Mesenchymal stem cell (in vitro differentiated cells and primary cell): Measurements from ENCODE around the gene SNTG2.

ENCODE experiments used
- DNase-seq: peaks from one replicate; pipeline ENCODE4 v3.0.0-alpha.2; 2013
- H2AFZ ChIP-seq: one replicate; pipeline ENCODE4 v1.6.1; 2013; ENCODE audit warnings: low read depth, mild to moderate bottlenecking, control low read depth, inconsistent platforms, low read length, moderate library complexity
- H2AK5ac ChIP-seq: 2 replicates; pipeline ENCODE4 v1.6.1; 2013; ENCODE audit warnings: low read length, moderate library complexity, mild to moderate bottlenecking, inconsistent platforms; ENCODE audit not compliant: severe bottlenecking
- H2BK120ac ChIP-seq: one replicate; pipeline ENCODE4 v1.6.1; 2013; ENCODE audit warnings: low read depth, mild to moderate bottlenecking, inconsistent platforms, low read length, moderate library complexity
- H2BK12ac ChIP-seq, 2 experiments: one replicate each; pipeline ENCODE4 v1.6.1; 2013; ENCODE audit warnings: inconsistent platforms in 2 of 2, low read length in 2 of 2, mild to moderate bottlenecking in 2 of 2, moderate library complexity in 2 of 2, control low read depth in 1 of 2
- H2BK15ac ChIP-seq: one replicate; pipeline ENCODE4 v1.6.1; 2013; ENCODE audit warnings: mild to moderate bottlenecking, low read depth, inconsistent platforms; ENCODE audit not compliant: poor library complexity, severe bottlenecking
- H2BK5ac ChIP-seq: 2 replicates; pipeline ENCODE4 v1.6.1; 2013; ENCODE audit warnings: low read depth, mild to moderate bottlenecking, low read length, control low read depth, inconsistent platforms; ENCODE audit not compliant: poor library complexity, severe bottlenecking
- H3K14ac ChIP-seq, 2 experiments: one replicate each; pipeline ENCODE4 v1.6.1; 2013; ENCODE audit warnings: inconsistent platforms in 2 of 2, low read length in 2 of 2, control low read depth in 1 of 2, mild to moderate bottlenecking in 1 of 2, moderate library complexity in 1 of 2
- H3K18ac ChIP-seq, 2 experiments: one replicate each; pipeline ENCODE4 v1.6.1; 2013; ENCODE audit warnings: inconsistent platforms in 2 of 2, low read length in 2 of 2, control low read depth in 1 of 2, low read depth in 1 of 2, mild to moderate bottlenecking in 1 of 2
- H3K23ac ChIP-seq, 2 experiments: one replicate each; pipeline ENCODE4 v1.6.1; 2013; ENCODE audit warnings: inconsistent platforms in 2 of 2, low read length in 2 of 2, mild to moderate bottlenecking in 2 of 2, moderate library complexity in 2 of 2, control low read depth in 1 of 2
- H3K27ac ChIP-seq: 2 replicates; pipeline ENCODE4 v1.5.1; 2013; ENCODE audit warnings: mild to moderate bottlenecking, moderate library complexity, low read length, control low read depth, inconsistent platforms; ENCODE audit not compliant: poor library complexity, severe bottlenecking
- H3K27me3 ChIP-seq, 2 experiments: 2 replicates each; pipeline versions ENCODE4 v1.6.1 to v1.7.0; 2013; ENCODE audit warnings: low read length in 2 of 2, mild to moderate bottlenecking in 2 of 2, moderate library complexity in 2 of 2, control low read depth in 1 of 2, inconsistent platforms in 1 of 2; ENCODE audit not compliant: control insufficient read depth in 1 of 2, insufficient read depth in 1 of 2
- H3K36me3 ChIP-seq, 2 experiments: 2 replicates each; pipeline versions ENCODE4 v1.6.1 to v1.7.0; 2013; ENCODE audit warnings: low read length in 2 of 2, control low read depth in 1 of 2, inconsistent platforms in 1 of 2, low read depth in 1 of 2, mild to moderate bottlenecking in 1 of 2; ENCODE audit not compliant: insufficient read depth in 2 of 2, control insufficient read depth in 1 of 2
- H3K4ac ChIP-seq, 2 experiments: one replicate each; pipeline ENCODE4 v1.6.1; 2013; ENCODE audit warnings: inconsistent platforms in 2 of 2, low read length in 2 of 2, mild to moderate bottlenecking in 2 of 2, moderate library complexity in 2 of 2, control low read depth in 1 of 2, low read depth in 1 of 2
- H3K4me1 ChIP-seq: 2 replicates; pipeline ENCODE4 v1.6.1; 2013; ENCODE audit warnings: low read depth, low read length, control low read depth; ENCODE audit not compliant: control insufficient read depth, insufficient read depth
- H3K4me2 ChIP-seq: 2 replicates; pipeline ENCODE4 v1.6.1; 2013; ENCODE audit warnings: low read length, mild to moderate bottlenecking, inconsistent platforms; ENCODE audit not compliant: poor library complexity, severe bottlenecking
- H3K4me3 ChIP-seq, 2 experiments: 2 replicates each; pipeline versions ENCODE4 v1.5.1 to v1.7.0; 2013; ENCODE audit warnings: low read length in 2 of 2, mild to moderate bottlenecking in 2 of 2, control low read depth in 1 of 2, low read depth in 1 of 2; ENCODE audit not compliant: insufficient read depth in 1 of 2
- H3K79me1 ChIP-seq: replicated peaks from 2 replicates; pipeline ENCODE4 v1.6.1; 2013; ENCODE audit warnings: mild to moderate bottlenecking, control low read depth, low read length, inconsistent platforms; ENCODE audit not compliant: poor library complexity, severe bottlenecking
- H3K9ac ChIP-seq: 2 replicates; pipeline ENCODE4 v1.7.0; 2013; ENCODE audit warnings: mild to moderate bottlenecking, low read length, moderate library complexity
- H3K9me3 ChIP-seq: 2 replicates; pipeline ENCODE4 v1.7.0; 2013; ENCODE audit warnings: mild to moderate bottlenecking, low read length; ENCODE audit not compliant: control insufficient read depth
- H4K8ac ChIP-seq: one replicate; pipeline ENCODE4 v1.6.1; 2013; ENCODE audit warnings: inconsistent platforms, mild to moderate bottlenecking, low read length, moderate library complexity
- H4K91ac ChIP-seq: one replicate; pipeline ENCODE4 v1.6.1; 2013; ENCODE audit warnings: mild to moderate bottlenecking, low read length, inconsistent platforms
- WGBS: methylation state at CpG from one replicate; pipeline ENCODE4 v1.1.7; 2013; ENCODE audit warnings: mixed read lengths; 5-methylcytosine and 5-hydroxymethylcytosine counted together

SNTG2 gene

DNA sequence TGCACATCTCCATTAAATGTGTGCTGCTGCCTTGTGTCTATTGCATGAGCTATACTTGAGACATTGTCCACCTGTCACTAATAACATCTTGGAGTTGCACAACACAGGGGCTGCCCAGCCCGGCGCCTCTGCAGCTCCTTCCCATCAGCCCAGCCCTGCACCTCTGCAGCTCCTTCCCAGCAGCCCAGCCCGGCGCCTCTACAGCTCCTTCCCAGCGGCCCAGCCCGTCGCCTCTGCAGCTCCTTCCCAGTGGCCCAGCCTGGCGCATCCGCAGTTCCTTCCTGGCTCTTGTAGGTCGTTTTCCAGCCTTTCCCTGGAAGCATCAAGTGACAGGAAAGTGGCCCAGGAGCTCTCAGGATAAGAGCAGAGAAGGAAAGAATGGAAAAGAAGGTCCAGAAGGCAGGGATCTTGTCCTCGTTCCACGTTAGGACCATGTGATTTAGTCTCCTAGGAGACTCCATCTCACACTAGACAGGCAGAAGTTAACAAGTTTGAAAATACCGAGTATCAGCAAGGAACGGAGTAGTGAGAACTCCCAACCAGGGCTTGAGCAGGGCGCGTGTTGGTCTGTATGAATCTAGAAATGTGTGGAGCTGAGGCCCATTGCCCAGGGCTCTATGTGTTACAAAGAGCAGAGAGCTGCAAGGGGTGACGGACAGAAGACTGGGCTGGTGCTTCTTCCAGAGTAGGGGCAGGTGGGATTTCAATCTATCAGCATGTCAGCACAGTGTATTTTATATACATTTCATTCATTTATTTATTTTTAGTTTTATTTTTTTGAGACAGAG, 346.9 kb downstream of the SNTG2 start:
- Histone ChIP-seq H3K4me3 (no peak overlapping the region), H4K91ac (no peak overlapping the region), H3K4me2 (no peak overlapping the region), H3K9me3 (no peaks in the 10 kb centered on the region), H2AFZ (no peak overlapping the region), H2BK120ac (no peak overlapping the region), H3K36me3 (no peaks in the 10 kb centered on the region), H3K79me1 (no peaks in the 10 kb centered on the region), H3K18ac (no peak overlapping the region), H2BK5ac (no peak overlapping the region), H2BK12ac (no peak overlapping the region), H3K27me3 (no peaks in the 10 kb centered on the region), H3K4me1 (no peaks in the 10 kb centered on the region), H3K14ac (no peak overlapping the region), H3K9ac (no peak overlapping the region), H4K8ac (no peak overlapping the region), H2BK15ac (no peak overlapping the region), H3K23ac (no peak overlapping the region), H3K4ac (no peak overlapping the region), H2AK5ac (no peak overlapping the region), H3K27ac (no peak overlapping the region)
- 69% methylated on average over 16 of the region's 17 CpGs for WGBS
- DNase-seq, result no peak

DNA sequence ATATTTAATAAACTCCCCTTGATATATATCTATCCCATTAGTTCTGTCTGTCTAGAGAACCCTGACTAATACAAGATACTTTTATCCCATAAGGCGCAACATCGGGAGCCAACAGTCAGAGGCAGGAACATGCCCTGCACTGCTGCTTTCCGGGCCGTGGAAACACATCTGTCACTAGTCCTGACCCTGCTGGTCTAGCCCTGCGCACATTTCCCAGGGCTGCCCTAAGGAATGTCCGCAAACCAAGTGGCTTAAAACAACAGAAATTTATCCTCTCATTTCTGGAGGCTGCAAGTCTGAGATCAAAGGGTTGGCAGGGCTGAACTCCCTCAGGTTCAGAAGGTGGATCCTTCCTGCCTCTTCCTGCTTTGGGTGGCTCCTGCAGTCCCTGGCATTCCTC, 348.4 kb downstream of the SNTG2 start:
- no peaks in the 10 kb centered on the region for H3K36me3 ChIP-seq
- no peaks in the 10 kb centered on the region for H3K9me3 ChIP-seq
- H3K79me1 ChIP-seq, result no peaks in the 10 kb centered on the region
- H3K4me2 ChIP-seq, result no peak overlapping the region
- no peaks in the 10 kb centered on the region for H3K27me3 ChIP-seq
- no peak overlapping the region for H3K4ac ChIP-seq
- no peak overlapping the region for H2BK5ac ChIP-seq
- no peak overlapping the region for H3K18ac ChIP-seq
- no peak overlapping the region for H2AFZ ChIP-seq
- H3K27ac ChIP-seq, result no peak overlapping the region
- H3K4me1 ChIP-seq, result no peaks in the 10 kb centered on the region
- H4K91ac ChIP-seq, result no peak overlapping the region
- no peak overlapping the region for H2BK120ac ChIP-seq
- no peak overlapping the region for H2BK12ac ChIP-seq
- H2BK15ac ChIP-seq, result no peak overlapping the region
- no peak overlapping the region for H3K4me3 ChIP-seq
- no peak overlapping the region for H3K23ac ChIP-seq
- no peak overlapping the region for H4K8ac ChIP-seq
- no peak overlapping the region for H2AK5ac ChIP-seq
- H3K9ac ChIP-seq, result no peak overlapping the region
- H3K14ac ChIP-seq, result no peak overlapping the region
- no peak for DNase-seq
- WGBS, result 79% methylated on average over 6 of the region's 6 CpGs

DNA sequence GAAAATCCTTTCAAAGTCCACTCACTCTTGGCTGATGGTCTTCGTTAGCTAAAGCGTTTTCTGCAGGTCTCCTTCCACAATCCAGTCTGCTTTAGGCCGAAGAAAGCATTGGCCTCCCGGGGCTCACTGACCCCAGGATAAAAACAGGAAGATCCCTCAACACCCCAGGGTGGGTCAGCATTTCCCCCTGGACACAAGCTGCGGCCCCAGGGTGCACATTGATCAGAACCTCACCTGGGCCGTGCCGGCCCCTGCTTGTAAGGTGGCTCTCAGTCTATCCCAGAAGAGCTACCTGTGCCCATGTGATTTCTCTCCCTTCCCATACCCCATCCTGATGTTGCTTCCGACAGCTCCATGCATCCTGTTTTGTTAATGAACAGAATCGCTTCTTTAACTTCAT, 349.6 kb downstream of the SNTG2 start:
- H3K14ac ChIP-seq, result no peak overlapping the region
- no peak overlapping the region for H3K23ac ChIP-seq
- H3K18ac ChIP-seq, result no peak overlapping the region
- H3K36me3 ChIP-seq, result no peaks in the 10 kb centered on the region
- H3K9ac ChIP-seq, result no peak overlapping the region
- no peak overlapping the region for H4K91ac ChIP-seq
- WGBS, result 70% methylated on average over 7 of the region's 9 CpGs
- no peak overlapping the region for H2BK15ac ChIP-seq
- H3K27me3 ChIP-seq, result no peaks in the 10 kb centered on the region
- H2AFZ ChIP-seq, result no peak overlapping the region
- no peak overlapping the region for H3K4me2 ChIP-seq
- H2BK12ac ChIP-seq, result no peak overlapping the region
- no peak overlapping the region for H3K27ac ChIP-seq
- H3K4me1 ChIP-seq, result no peaks in the 10 kb centered on the region
- no peak overlapping the region for H2BK120ac ChIP-seq
- no peak overlapping the region for H4K8ac ChIP-seq
- H3K9me3 ChIP-seq, result no peaks in the 10 kb centered on the region
- H3K4ac ChIP-seq, result no peak overlapping the region
- no peak for DNase-seq
- H2BK5ac ChIP-seq, result no peak overlapping the region
- H3K4me3 ChIP-seq, result no peak overlapping the region
- no peaks in the 10 kb centered on the region for H3K79me1 ChIP-seq
- H2AK5ac ChIP-seq, result no peak overlapping the region

DNA sequence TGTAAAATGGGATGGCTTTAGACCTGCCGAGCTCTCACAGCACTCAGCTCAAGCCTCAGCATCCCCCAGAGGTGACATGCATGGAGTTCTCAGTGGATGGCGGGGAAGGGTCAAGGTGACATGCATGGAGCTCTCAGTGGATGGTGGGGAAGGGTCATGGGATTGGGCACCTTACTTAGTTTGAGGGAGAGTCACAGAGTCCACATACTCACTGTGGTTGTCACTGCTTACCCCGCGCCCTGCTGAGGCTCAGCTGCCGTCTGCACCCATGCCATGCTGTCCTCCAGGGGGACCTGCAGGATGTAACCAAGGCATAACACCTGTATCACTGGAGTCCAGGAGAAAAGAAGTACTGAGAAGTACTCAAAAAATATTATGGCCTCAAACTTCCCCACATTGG, 350.4 kb downstream of the SNTG2 start:
- H3K79me1 ChIP-seq, result no peaks in the 10 kb centered on the region
- H2BK5ac ChIP-seq, result no peak overlapping the region
- H3K14ac ChIP-seq, result no peak overlapping the region
- no peaks in the 10 kb centered on the region for H3K9me3 ChIP-seq
- no peak overlapping the region for H2AFZ ChIP-seq
- no peak overlapping the region for H2BK15ac ChIP-seq
- no peak overlapping the region for H4K8ac ChIP-seq
- H3K4me2 ChIP-seq, result no peak overlapping the region
- H3K27ac ChIP-seq, result no peak overlapping the region
- no peaks in the 10 kb centered on the region for H3K36me3 ChIP-seq
- no peak overlapping the region for H2BK12ac ChIP-seq
- no peak overlapping the region for H3K9ac ChIP-seq
- WGBS, result 77% methylated on average over 5 of the region's 5 CpGs
- no peak overlapping the region for H2BK120ac ChIP-seq
- H3K4me3 ChIP-seq, result no peak overlapping the region
- no peak overlapping the region for H3K18ac ChIP-seq
- H2AK5ac ChIP-seq, result no peak overlapping the region
- no peak for DNase-seq
- H3K27me3 ChIP-seq, result no peaks in the 10 kb centered on the region
- no peak overlapping the region for H3K23ac ChIP-seq
- H3K4ac ChIP-seq, result no peak overlapping the region
- H3K4me1 ChIP-seq, result no peaks in the 10 kb centered on the region
- no peak overlapping the region for H4K91ac ChIP-seq
